ENCODE measurements around the gene CCL7. TPM values are rescaled to one million over a fixed set of nuclear protein-coding genes. Genes with fewer than 3 reads are reported as not detected.

The CCL7 gene
- total RNA-seq, 1 donor, result 3.1 TPM

GRCh38 chr17:34254651-34255380 lies 15.2 kb upstream of the CCL7 start, which contains the start of gene CCL2:
TSS of gene CCL2 (plus strand) at chr17:34255285. CDS start at chr17:34255350, 65 bp downstream.
- Histone ChIP-seq H3K4me3 (ENCODE audit: low read length) (no peak within 1 kb of the TSS), H3K9me3 (ENCODE audit: low read depth, low read length) (no peaks in the 10 kb centered on the region), H3K27me3 (ENCODE audit: insufficient read depth, low read length) (peaks cover 6% of the 10 kb centered on the region), H3K4me1 (ENCODE audit: insufficient read depth, low read length) (peaks cover 39% of the 10 kb centered on the region)

DNA sequence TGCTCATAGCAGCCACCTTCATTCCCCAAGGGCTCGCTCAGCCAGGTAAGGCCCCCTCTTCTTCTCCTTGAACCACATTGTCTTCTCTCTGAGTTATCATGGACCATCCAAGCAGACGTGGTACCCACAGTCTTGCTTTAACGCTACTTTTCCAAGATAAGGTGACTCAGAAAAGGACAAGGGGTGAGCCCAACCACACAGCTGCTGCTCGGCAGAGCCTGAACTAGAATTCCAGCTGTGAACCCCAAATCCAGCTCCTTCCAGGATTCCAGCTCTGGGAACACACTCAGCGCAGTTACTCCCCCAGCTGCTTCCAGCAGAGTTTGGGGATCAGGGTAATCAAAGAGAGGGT lies 14.7 kb upstream of the CCL7 start:
- Histone ChIP-seq H3K9me3 (ENCODE audit: low read depth, low read length) (no peaks in the 10 kb centered on the region), H3K27me3 (ENCODE audit: insufficient read depth, low read length) (peaks cover 6% of the 10 kb centered on the region)

DNA sequence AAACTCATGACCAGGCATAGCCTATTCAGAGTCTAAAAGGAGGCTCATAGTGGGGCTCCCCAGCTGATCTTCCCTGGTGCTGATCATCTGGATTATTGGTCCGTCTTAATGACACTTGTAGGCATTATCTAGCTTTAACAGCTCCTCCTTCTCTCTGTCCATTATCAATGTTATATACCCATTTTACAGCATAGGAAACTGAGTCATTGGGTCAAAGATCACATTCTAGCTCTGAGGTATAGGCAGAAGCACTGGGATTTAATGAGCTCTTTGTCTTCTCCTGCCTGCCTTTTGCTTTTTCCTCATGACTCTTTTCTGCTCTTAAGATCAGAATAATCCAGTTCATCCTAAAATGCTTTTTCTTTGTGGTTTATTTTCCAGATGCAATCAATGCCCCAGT lies 14.2 kb upstream of the CCL7 start:
- peaks cover 32% of the 10 kb centered on the region for H3K4me1 ChIP-seq (ENCODE audit: insufficient read depth, low read length)
- no peaks in the 10 kb centered on the region for H3K9me3 ChIP-seq (ENCODE audit: low read depth, low read length)
- peaks cover 6% of the 10 kb centered on the region for H3K27me3 ChIP-seq (ENCODE audit: insufficient read depth, low read length)
- no peak overlapping the region for H3K4me3 ChIP-seq (ENCODE audit: low read length)

More for the DNA sequence above, 14.7 kb upstream of the CCL7 start:
- peaks cover 34% of the 10 kb centered on the region for H3K4me1 ChIP-seq (ENCODE audit: insufficient read depth, low read length)
- no peak overlapping the region for H3K4me3 ChIP-seq (ENCODE audit: low read length)

DNA sequence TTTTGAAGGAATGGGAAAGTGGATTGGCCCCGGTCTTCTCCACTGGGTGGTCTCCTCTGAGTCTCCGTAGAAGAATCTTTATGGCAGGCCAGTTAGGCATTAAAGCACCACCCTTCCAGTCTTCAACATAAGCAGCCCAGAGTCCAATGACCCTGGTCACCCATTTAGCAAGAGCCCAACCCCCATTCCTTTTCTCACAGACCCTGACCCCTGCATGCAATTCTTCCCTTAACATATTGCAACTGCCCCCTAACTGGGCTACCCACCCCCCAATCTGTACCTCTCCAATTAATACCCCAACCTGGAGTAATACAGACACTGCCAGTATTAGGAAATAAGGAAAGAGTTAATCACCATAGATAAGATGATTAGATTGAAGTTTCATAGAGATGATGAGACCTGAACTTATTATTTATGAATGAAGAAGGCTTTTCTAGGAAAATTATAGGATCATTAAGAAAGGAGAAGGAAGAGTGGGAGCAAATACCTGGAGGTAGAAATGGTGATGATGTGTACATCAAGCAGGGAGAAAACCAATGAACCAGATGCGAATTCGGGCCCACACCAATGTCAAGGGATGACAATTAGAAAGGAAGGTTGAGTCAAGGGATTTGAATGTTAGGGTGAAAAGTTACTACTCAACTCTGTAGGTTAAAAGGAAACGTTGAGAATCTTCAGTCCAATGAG lies 12.6 kb upstream of the CCL7 start:
- Histone ChIP-seq H3K4me1 (ENCODE audit: insufficient read depth, low read length) (peaks cover 22% of the 10 kb centered on the region), H3K27me3 (ENCODE audit: insufficient read depth, low read length) (peaks cover 6% of the 10 kb centered on the region), H3K4me3 (ENCODE audit: low read length) (no peak overlapping the region), H3K9me3 (ENCODE audit: low read depth, low read length) (no peaks in the 10 kb centered on the region)

DNA sequence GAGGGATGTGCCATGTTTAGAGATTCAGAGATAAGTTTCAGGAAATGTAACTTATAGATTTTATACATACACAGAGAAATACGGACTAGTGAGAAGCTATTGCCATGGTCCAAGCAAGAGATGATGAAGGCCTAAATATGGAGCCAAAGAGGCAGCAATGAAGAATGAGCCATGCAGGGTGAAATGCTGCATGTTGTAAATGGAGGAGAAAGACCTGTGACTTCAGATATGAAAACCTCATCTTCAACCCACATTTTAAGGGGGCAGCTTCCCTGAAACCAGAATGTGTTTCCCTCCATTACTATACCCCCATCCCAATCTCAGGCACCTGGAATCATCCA lies 12.1 kb upstream of the CCL7 start:
- peaks cover 17% of the 10 kb centered on the region for H3K4me1 ChIP-seq (ENCODE audit: insufficient read depth, low read length)
- no peak overlapping the region for H3K4me3 ChIP-seq (ENCODE audit: low read length)
- no peaks in the 10 kb centered on the region for H3K9me3 ChIP-seq (ENCODE audit: low read depth, low read length)
- peaks cover 6% of the 10 kb centered on the region for H3K27me3 ChIP-seq (ENCODE audit: insufficient read depth, low read length)

DNA sequence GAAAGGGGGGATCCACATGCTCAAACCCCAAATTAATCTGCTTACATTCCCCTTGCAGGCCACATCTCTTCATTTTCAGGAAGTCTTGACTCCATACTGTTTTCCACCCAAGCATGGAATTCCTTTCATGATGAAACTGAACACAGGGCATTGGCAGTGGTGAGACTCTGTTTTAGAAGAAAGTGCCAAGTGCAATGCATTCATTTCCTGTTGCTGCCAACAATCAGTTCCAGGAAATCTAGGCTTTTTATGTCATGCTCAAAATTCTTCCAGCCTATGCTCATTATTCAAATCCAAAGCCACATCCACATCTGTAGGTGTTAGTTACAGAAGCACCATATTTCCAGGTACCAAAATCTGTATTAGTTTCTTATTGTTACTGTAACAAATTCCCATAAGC lies 10.9 kb upstream of the CCL7 start:
- Histone ChIP-seq H3K4me3 (ENCODE audit: low read length) (no peak overlapping the region), H3K27me3 (ENCODE audit: insufficient read depth, low read length) (peaks cover 2% of the 10 kb centered on the region)

DNA sequence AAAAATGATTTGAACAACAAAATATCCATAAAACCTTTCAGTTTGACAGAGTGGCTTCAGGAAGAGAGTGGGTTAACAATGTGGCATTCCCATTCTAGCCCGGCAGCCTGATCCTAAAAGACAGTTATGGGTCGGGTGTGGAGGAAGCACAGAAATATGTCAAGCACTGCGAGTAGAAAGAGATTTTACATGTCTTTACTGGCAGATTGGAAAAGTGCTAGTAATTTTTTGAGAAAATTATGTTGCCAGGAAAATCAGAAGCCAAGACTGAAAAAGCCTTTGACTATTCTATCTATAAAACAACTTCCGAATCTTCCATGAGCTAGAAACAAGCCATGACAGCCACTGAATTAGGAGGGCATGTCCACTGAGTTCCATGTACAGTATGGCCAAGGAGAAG lies 9.2 kb upstream of the CCL7 start:
- Histone ChIP-seq H3K4me3 (ENCODE audit: low read length) (no peak overlapping the region), H3K4me1 (ENCODE audit: insufficient read depth, low read length) (no peaks in the 10 kb centered on the region), H3K9me3 (ENCODE audit: low read depth, low read length) (no peaks in the 10 kb centered on the region), H3K27me3 (ENCODE audit: insufficient read depth, low read length) (peaks cover 2% of the 10 kb centered on the region)

More for the DNA sequence above, 10.9 kb upstream of the CCL7 start:
- Histone ChIP-seq H3K9me3 (ENCODE audit: low read depth, low read length) (no peaks in the 10 kb centered on the region), H3K4me1 (ENCODE audit: insufficient read depth, low read length) (peaks cover 16% of the 10 kb centered on the region)

DNA sequence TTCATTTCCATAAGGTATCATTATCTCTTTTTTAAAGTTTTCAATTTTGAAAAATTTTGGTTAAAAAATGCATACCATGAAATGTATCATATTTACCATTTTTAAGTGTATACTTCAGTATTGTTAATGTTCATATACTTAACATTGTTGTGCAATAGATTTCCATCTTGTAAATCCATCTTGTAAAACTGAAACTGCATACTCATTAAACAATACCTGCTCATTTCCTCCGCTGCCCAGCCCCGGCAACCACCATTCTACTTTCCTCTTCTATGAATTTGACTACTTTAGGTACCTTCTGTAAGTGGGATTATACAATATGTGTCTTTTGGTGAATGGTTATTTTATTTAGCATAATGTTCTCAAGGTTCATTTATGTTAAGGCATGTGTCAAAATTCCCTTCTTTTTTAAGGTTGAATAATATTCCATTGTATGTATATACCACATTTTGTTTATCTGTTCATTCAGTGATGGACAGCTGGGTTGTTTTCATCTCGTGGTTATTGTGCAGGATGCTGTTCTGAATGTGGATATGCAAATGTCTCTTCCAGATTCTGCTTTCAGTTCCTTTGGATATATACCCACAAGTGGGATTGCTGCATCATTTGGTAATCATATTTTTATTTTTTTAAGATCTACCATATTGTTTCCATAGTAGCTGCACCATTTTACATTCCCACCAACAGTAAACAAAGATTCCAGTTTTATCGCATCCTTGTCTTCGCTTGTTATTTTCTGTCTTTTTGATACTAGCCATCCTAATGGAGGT lies 8.3 kb upstream of the CCL7 start:
- Histone ChIP-seq H3K9me3 (ENCODE audit: low read depth, low read length) (no peaks in the 10 kb centered on the region), H3K4me3 (ENCODE audit: low read length) (no peak overlapping the region), H3K27me3 (ENCODE audit: insufficient read depth, low read length) (peaks cover 2% of the 10 kb centered on the region), H3K4me1 (ENCODE audit: insufficient read depth, low read length) (peaks cover 4% of the 10 kb centered on the region)

DNA sequence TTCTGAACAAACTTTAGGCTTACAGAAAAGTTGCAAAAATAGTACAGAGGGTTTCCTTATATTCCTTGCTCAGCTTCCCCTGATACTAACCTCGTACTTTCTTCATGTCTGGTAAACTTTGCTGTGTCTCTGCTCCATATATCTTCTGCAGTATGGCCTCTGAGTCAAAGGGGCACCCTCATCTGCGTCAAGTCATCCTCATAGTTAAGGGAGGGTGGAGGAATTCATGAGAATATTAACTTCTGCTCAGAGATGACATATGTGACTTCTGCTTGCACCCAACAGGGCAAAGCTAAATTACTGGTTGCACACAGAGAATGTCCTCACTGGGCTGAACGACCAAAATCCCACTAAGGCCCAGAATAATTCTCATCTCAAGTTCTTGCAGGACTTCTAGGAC lies 4.3 kb upstream of the CCL7 start:
- Histone ChIP-seq H3K4me3 (ENCODE audit: low read length) (no peak overlapping the region), H3K9me3 (ENCODE audit: low read depth, low read length) (no peaks in the 10 kb centered on the region), H3K4me1 (ENCODE audit: insufficient read depth, low read length) (peaks cover 4% of the 10 kb centered on the region), H3K27me3 (ENCODE audit: insufficient read depth, low read length) (peaks cover 3% of the 10 kb centered on the region)

DNA sequence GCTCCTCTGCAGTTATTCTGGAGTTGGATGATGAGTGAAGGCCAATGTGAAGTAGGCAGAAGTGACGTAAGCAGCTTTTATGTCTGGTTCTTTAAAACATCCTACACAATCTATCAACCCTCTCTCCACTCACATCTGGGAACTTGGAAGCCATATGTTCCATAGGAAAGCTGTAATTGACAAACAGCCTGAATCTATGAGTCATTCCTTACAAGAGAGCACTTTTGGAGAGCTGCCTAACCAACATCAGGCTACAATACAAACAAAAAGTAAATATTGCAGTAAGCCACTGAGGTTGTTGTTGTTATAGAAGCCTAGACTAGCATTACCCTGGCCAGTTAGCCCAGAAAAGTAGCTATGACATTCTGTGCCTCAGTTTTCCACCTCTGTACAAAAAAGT lies 5.9 kb downstream of the CCL7 start:
- Histone ChIP-seq H3K4me1 (ENCODE audit: insufficient read depth, low read length) (no peaks in the 10 kb centered on the region), H3K4me3 (ENCODE audit: low read length) (no peak overlapping the region), H3K9me3 (ENCODE audit: low read depth, low read length) (no peaks in the 10 kb centered on the region), H3K27me3 (ENCODE audit: insufficient read depth, low read length) (peaks cover 10% of the 10 kb centered on the region)

GRCh38 chr17:34276826-34277225 lies 6.8 kb downstream of the CCL7 start:
- no peaks in the 10 kb centered on the region for H3K4me1 ChIP-seq (ENCODE audit: insufficient read depth, low read length)
- no peak overlapping the region for H3K4me3 ChIP-seq (ENCODE audit: low read length)

GRCh38 chr17:34283571-34283970 lies 13.6 kb downstream of the CCL7 start:
- Histone ChIP-seq H3K27me3 (ENCODE audit: insufficient read depth, low read length) (peaks cover 2% of the 10 kb centered on the region), H3K4me1 (ENCODE audit: insufficient read depth, low read length) (no peaks in the 10 kb centered on the region), H3K9me3 (ENCODE audit: low read depth, low read length) (no peaks in the 10 kb centered on the region), H3K4me3 (ENCODE audit: low read length) (no peak overlapping the region)

More at GRCh38 chr17:34276826-34277225, 6.8 kb downstream of the CCL7 start:
- Histone ChIP-seq H3K27me3 (ENCODE audit: insufficient read depth, low read length) (peaks cover 4% of the 10 kb centered on the region), H3K9me3 (ENCODE audit: low read depth, low read length) (no peaks in the 10 kb centered on the region)

DNA sequence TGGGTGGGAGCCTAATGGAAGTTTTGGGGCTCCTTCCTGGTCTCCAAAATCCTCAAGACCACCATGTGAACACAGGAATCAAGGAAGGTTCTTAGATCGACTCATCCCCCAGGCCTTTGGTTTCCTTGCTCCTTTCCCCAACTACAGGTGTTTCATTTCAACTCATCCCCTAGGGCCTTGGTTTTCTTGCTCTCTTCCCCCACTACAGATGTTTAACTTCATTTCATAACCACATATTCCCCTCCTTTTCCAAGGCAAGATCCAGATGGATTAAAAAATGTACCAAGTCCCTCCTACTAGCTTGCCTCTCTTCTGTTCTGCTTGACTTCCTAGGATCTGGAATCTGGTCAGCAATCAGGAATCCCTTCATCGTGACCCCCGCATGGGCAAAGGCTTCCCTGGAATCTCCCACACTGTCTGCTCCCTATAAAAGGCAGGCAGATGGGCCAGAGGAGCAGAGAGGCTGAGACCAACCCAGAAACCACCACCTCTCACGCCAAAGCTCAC lies 15.3 kb downstream of the CCL7 start, which contains the start of gene CCL11:
CCL11 (plus strand) TSS at position 457 of the 507 bp plus-strand sequence. CDS start 67 bp downstream, outside the sequence.
- Histone ChIP-seq H3K4me1 (ENCODE audit: insufficient read depth, low read length) (no peaks in the 10 kb centered on the region), H3K4me3 (ENCODE audit: low read length) (no peak within 1 kb of the TSS), H3K27me3 (ENCODE audit: insufficient read depth, low read length) (peaks cover 2% of the 10 kb centered on the region), H3K9me3 (ENCODE audit: low read depth, low read length) (no peaks in the 10 kb centered on the region)

GRCh38 chr17:34287875-34288274 lies 17.9 kb downstream of the CCL7 start:
- no peak overlapping the region for H3K4me3 ChIP-seq (ENCODE audit: low read length)
- peaks cover 2% of the 10 kb centered on the region for H3K27me3 ChIP-seq (ENCODE audit: insufficient read depth, low read length)
- H3K9me3 ChIP-seq (ENCODE audit: low read depth, low read length), result no peaks in the 10 kb centered on the region
- H3K4me1 ChIP-seq (ENCODE audit: insufficient read depth, low read length), result no peaks in the 10 kb centered on the region

DNA sequence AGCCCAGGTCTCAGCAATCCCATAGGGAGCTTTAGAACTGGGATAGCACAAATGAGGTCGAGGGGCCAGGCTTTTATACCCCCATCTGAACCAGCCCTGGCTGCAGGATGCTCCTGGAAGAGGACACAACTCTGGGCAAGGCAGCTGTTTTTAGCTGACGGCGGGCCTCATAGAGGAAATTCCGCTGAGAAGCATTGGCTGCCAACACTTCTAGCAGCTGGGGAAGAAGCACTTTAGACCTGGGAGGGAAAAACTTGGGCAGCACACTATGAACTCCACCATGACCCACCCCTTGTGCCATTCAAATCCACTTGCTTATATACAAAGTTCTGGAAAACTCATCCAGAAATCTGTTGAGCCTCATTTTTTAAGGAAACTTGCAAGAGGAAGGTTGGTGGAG lies 20.6 kb downstream of the CCL7 start:
- no peak overlapping the region for H3K4me3 ChIP-seq (ENCODE audit: low read length)
- H3K4me1 ChIP-seq (ENCODE audit: insufficient read depth, low read length), result no peaks in the 10 kb centered on the region
- H3K27me3 ChIP-seq (ENCODE audit: insufficient read depth, low read length), result no peaks in the 10 kb centered on the region
- no peaks in the 10 kb centered on the region for H3K9me3 ChIP-seq (ENCODE audit: low read depth, low read length)
